IMR-90 (cell line): ENCODE results near the gene ETV6.

Source experiments
- CHD1 ChIP-seq: IDR thresholded peaks from 2 replicates; pipeline ENCODE4 v1.6.1; 2012; ENCODE audit warnings: low read depth, low read length, improper control_type of control experiment
- CTCF ChIP-seq: conservative IDR thresholded peaks from 2 replicates; pipeline ENCODE4 v1.5.1; 2012; ENCODE audit warnings: mild to moderate bottlenecking, low read depth, low read length, improper control_type of control experiment
- ELK1 ChIP-seq: fragments of 150-350 bp; IDR thresholded peaks from 2 replicates; pipeline ENCODE4 v1.6.1; 2016; ENCODE audit warnings: low read depth, mild to moderate bottlenecking, low read length, moderate library complexity, borderline replicate concordance
- FOS ChIP-seq: fragments of 150-350 bp; IDR thresholded peaks from 2 replicates; pipeline ENCODE4 v1.6.1; 2016; ENCODE audit warnings: low read depth, low read length
- MAFK ChIP-seq: IDR thresholded peaks from 2 replicates; pipeline ENCODE4 v1.6.1; 2012; ENCODE audit warnings: low read depth, low read length, improper control_type of control experiment
- POLR2A ChIP-seq: IDR thresholded peaks from 2 replicates; pipeline ENCODE4 v1.6.1; 2012; ENCODE audit warnings: mild to moderate bottlenecking, low read depth, low read length
- RAD21 ChIP-seq: IDR thresholded peaks from 2 replicates; pipeline ENCODE4 v1.6.1; 2012; ENCODE audit warnings: low read length, improper control_type of control experiment
- USF2 ChIP-seq: fragments of 150-350 bp; IDR thresholded peaks from 2 replicates; pipeline ENCODE4 v1.6.1; 2017; ENCODE audit warnings: mild to moderate bottlenecking, antibody characterized with exemption, low read length, low read depth

- TF ChIP-seq CHD1 (no peak), POLR2A (no peak), CTCF (no peak), USF2 (no peak), MAFK (no peak), RAD21 (no peak), FOS (no peak), ELK1 (no peak)
These were observed 2.3 kb downstream of the ETV6 start for GRCh38 chr12:11651785-11652184.
